Endothelial cell of umbilical vein (primary cell): ENCODE data around the gene SVOP. TPM values are rescaled to one million over a fixed set of nuclear protein-coding genes. Genes with fewer than 3 reads are reported as not detected.

Experiments used
- BruUV-seq: library from RNA; stranded (reverse); fragments of 400-500 nt; replicated peaks from 2 replicates; lab custom pipeline; 2021; lab: Mats Ljungman, UMichigan
- CTCF ChIA-PET: fragments of 300-600, 350-600 bp; sonication (Branson Sonifier 250); formaldehyde crosslinking; loops from one replicate; lab custom pipeline; 2021; ENCODE audit warnings: antibody characterized with exemption, inconsistent platforms; lab: Charles Lee
- POLR2A ChIA-PET: fragments of 300-600, 350-600 bp; sonication (Branson Sonifier 250); formaldehyde crosslinking; loops from one replicate; lab custom pipeline; 2021; ENCODE audit warnings: antibody characterized with exemption, inconsistent platforms; lab: Charles Lee
- DNase-seq: peaks from one replicate; pipeline ENCODE4 v3.0.0-alpha.2; 2011; ENCODE audit warnings: low read depth, low spot score
- FAIRE-seq: peaks from 2 replicates; lab custom pipeline; 2011; peaks lifted over from hg19 to GRCh38; lab: Jason Lieb, UNC
- H2AFZ ChIP-seq: 2 replicates; pipeline ENCODE4 v1.6.0; 2012; ENCODE audit warnings: low read depth, low read length, control low read depth, inconsistent platforms
- H3K27ac ChIP-seq: 2 replicates; pipeline ENCODE4 v1.5.1; 2011; ENCODE audit warnings: low read depth, mild to moderate bottlenecking, control low read depth, low read length, moderate library complexity; ENCODE audit not compliant: insufficient read depth
- H3K27me3 ChIP-seq, 2 experiments: 2 replicates each; pipeline versions ENCODE4 v1.6.0 to v1.6.1; 2011; ENCODE audit warnings: low read length in 2 of 2, mixed read lengths in 1 of 2; ENCODE audit not compliant: control insufficient read depth in 2 of 2, insufficient read depth in 2 of 2
- H3K36me3 ChIP-seq, 2 experiments: 2 replicates in 1 of 2; 3 replicates in 1 of 2; pipeline ENCODE4 v1.5.1; 2011; ENCODE audit warnings: low read length in 2 of 2, mild to moderate bottlenecking in 1 of 2, moderate library complexity in 1 of 2; ENCODE audit not compliant: control insufficient read depth in 2 of 2, insufficient read depth in 2 of 2; ENCODE audit errors: extremely low read depth in 1 of 2
- H3K4me1 ChIP-seq: 3 replicates; pipeline ENCODE4 v1.5.1; 2011; ENCODE audit warnings: mild to moderate bottlenecking, low read length; ENCODE audit not compliant: control insufficient read depth, insufficient read depth; ENCODE audit errors: extremely low read depth
- H3K4me2 ChIP-seq: 2 replicates; pipeline ENCODE4 v1.6.1; 2011; ENCODE audit warnings: low read length, control low read depth, mixed read lengths; ENCODE audit not compliant: insufficient read depth
- H3K4me3 ChIP-seq, 3 experiments: fragments of 200-600 bp in 1 of 3; sonication (generic), shearing (Covaris generic) in 1 of 3; replicated peaks in 1 of 3; 2 replicates each; pipeline ENCODE4 v1.5.1; 2011 to 2016; ENCODE audit warnings: control low read depth in 3 of 3, low read length in 3 of 3, mild to moderate bottlenecking in 2 of 3, inconsistent platforms in 1 of 3, low read depth in 1 of 3, moderate library complexity in 1 of 3; ENCODE audit not compliant: insufficient read depth in 1 of 3
- H3K79me2 ChIP-seq: 2 replicates; pipeline ENCODE4 v1.6.0; 2012; ENCODE audit warnings: low read length, inconsistent platforms; ENCODE audit not compliant: control insufficient read depth, insufficient read depth
- H3K9ac ChIP-seq: replicated peaks from 2 replicates; pipeline ENCODE3; 2011; ENCODE audit warnings: low read length, control low read depth; ENCODE audit not compliant: insufficient read depth; ENCODE audit errors: extremely low read depth
- H3K9me1 ChIP-seq: replicated peaks from 3 replicates; pipeline ENCODE4 v1.6.0; 2011; ENCODE audit warnings: mild to moderate bottlenecking, low read length; ENCODE audit not compliant: control insufficient read depth, insufficient read depth; ENCODE audit errors: extremely low read depth
- H3K9me3 ChIP-seq: replicated peaks from 2 replicates; pipeline ENCODE4 v1.5.1; 2012; ENCODE audit warnings: low read length, inconsistent platforms; ENCODE audit not compliant: control insufficient read depth, insufficient read depth
- H4K20me1 ChIP-seq: replicated peaks from 2 replicates; pipeline ENCODE3; 2011; ENCODE audit warnings: mild to moderate bottlenecking, low read length; ENCODE audit not compliant: control insufficient read depth, insufficient read depth; ENCODE audit errors: extremely low read depth
- CTCF ChIP-seq, 2 donors: IDR thresholded peaks; 1 replicate in 1 of 2; 2 replicates in 1 of 2; pipeline ENCODE4 v1.5.1; 2011; ENCODE audit warnings: low read length in 2 of 2, mild to moderate bottlenecking in 2 of 2, moderate library complexity in 2 of 2, control low read depth in 1 of 2, inconsistent platforms in 1 of 2, low read depth in 1 of 2; ENCODE audit not compliant: insufficient read depth in 1 of 2; ENCODE audit errors: extremely low read depth in 1 of 2
- EZH2 ChIP-seq: IDR thresholded peaks from 2 replicates; pipeline ENCODE4 v1.6.1; 2012; ENCODE audit warnings: borderline replicate concordance, low read depth, mild to moderate bottlenecking, moderate library complexity, low read length, inconsistent platforms; ENCODE audit not compliant: severe bottlenecking
- FOS ChIP-seq: IDR thresholded peaks from 2 replicates; pipeline ENCODE4 v1.6.1; 2011; ENCODE audit warnings: mild to moderate bottlenecking, low read length, moderate library complexity, borderline replicate concordance; ENCODE audit not compliant: insufficient read depth
- GATA2 ChIP-seq: IDR thresholded peaks from 2 replicates; pipeline ENCODE4 v1.7.0; 2011; ENCODE audit warnings: low read depth, mild to moderate bottlenecking, moderate library complexity, mixed read lengths, low read length; ENCODE audit not compliant: insufficient read length, insufficient read depth
- JUN ChIP-seq: IDR thresholded peaks from 2 replicates; pipeline ENCODE4 v1.6.1; 2011; ENCODE audit warnings: borderline replicate concordance, low read depth; ENCODE audit not compliant: insufficient read length, insufficient read depth
- MAX ChIP-seq: IDR thresholded peaks from 2 replicates; pipeline ENCODE4 v1.6.1; 2011; ENCODE audit not compliant: insufficient read depth, insufficient read length
- MYC ChIP-seq: IDR thresholded peaks from one replicate; pipeline ENCODE4 v1.6.1; 2011; ENCODE audit warnings: mild to moderate bottlenecking, low read depth, low read length
- POLR2A ChIP-seq: IDR thresholded peaks from 2 replicates; pipeline ENCODE4 v1.6.1; 2012; ENCODE audit warnings: low read depth, mild to moderate bottlenecking, control low read depth, low read length
- POLR2AphosphoS5 ChIP-seq: IDR thresholded peaks from 2 replicates; pipeline ENCODE4 v1.6.1; 2012; ENCODE audit warnings: low read depth, mild to moderate bottlenecking, control low read depth, low read length, moderate library complexity; ENCODE audit not compliant: insufficient read depth
- dilution Hi-C: fragments of 300-500 bp; cut with MboI; formaldehyde crosslinking; loops from one replicate; pipeline ENCODE4 v1.15.0; 2019; ENCODE audit warnings: low sequenced_read_pairs; ENCODE audit not compliant: extremely low pct_ligation_motif_present
- intact Hi-C: fragments of 100-400 bp; cut with micrococcal nuclease; formaldehyde crosslinking; loops from one replicate; pipeline ENCODE4 v1.10.0; 2022
- polyA plus RNA-seq, 4 experiments: library from polyadenylated mRNA; depleted of rRNA in 3 of 4; stranded (reverse) in 3 of 4; unstranded in 1 of 4; fragments of >200 nt; gene quantifications; 2 replicates each; pipeline versions ENCODE4 v1.2.1 to v1.2.3, GENCODE V29; 2011 to 2012; ENCODE audit warnings: missing spikeins in 1 of 4
- total RNA-seq: library from RNA; stranded (reverse); gene quantifications from 2 replicates; pipeline ENCODE4 v1.2.3, GENCODE V29; 2021

Gene SVOP
- total and polyA plus RNA-seq, 2 donors (not counting 3 experiments of a cell fraction or from before 2014, with no cell fraction given) = not detected

- Histone ChIP-seq H4K20me1 (no peaks in the 10 kb centered on the region), H2AFZ (no peak overlapping the region), H3K4me3 (no peak overlapping the region), H3K4me1 (no peaks in the 10 kb centered on the region), H3K79me2 (no peaks in the 10 kb centered on the region), H3K9ac (no peak overlapping the region), H3K9me3 (no peaks in the 10 kb centered on the region), H3K36me3 (no peaks in the 10 kb centered on the region), H3K27me3 (no peaks in the 10 kb centered on the region), H3K27ac (no peak overlapping the region), H3K9me1 (no peaks in the 10 kb centered on the region), H3K4me2 (no peak overlapping the region)
- ChIA-PET POLR2A (no interaction called here), CTCF (no interaction called here)
- no peak for DNase-seq
- intact Hi-C loops (no loop called here), dilution Hi-C loops (no loop called here)
- TF ChIP-seq EZH2 = no peak
- no peak for TF ChIP-seq FOS
- no peak for TF ChIP-seq POLR2AphosphoS5
- no peak for TF ChIP-seq MAX
- no peak for TF ChIP-seq JUN
- TF ChIP-seq MYC = no peak
- TF ChIP-seq CTCF (IDR thresholded peaks at IDR 0.05; ENCODE audit: extremely low read depth in 1 of 2, insufficient read depth in 1 of 2, low read depth in 1 of 2, low read length in 2 of 2) = no peak
- TF ChIP-seq POLR2A = no peak
- TF ChIP-seq GATA2 = no peak
- FAIRE-seq = no peak
- no TSS peak for BruUV-seq
Observed at GRCh38 chr12:108922918-108923317, 98.0 kb downstream of the SVOP start.
